GM12878 (cell line): ENCODE results near the gene PIP4K2B. TPM values are rescaled to one million over a fixed set of nuclear protein-coding genes. Genes with fewer than 3 reads are reported as not detected.

ENCODE experiments used
- ATF3 ChIP-seq: IDR thresholded peaks from 2 replicates; pipeline ENCODE4 v1.6.1; 2011; ENCODE audit warnings: low read depth, mild to moderate bottlenecking, low read length, moderate library complexity, borderline replicate concordance; ENCODE audit errors: extremely low read depth
- BMI1 ChIP-seq: fragments of 450-650 bp; IDR thresholded peaks from 2 replicates; pipeline ENCODE4 v1.6.1; 2016; ENCODE audit warnings: mild to moderate bottlenecking, moderate library complexity, borderline replicate concordance
- E2F8 ChIP-seq: fragments of 450-650 bp; IDR thresholded peaks from 2 replicates; pipeline ENCODE4 v1.6.1; 2018; ENCODE audit warnings: mild to moderate bottlenecking, low read depth, moderate library complexity; ENCODE audit not compliant: partially characterized antibody
- ELK1 ChIP-seq: IDR thresholded peaks from 2 replicates; pipeline ENCODE4 v1.6.1; 2012; ENCODE audit warnings: low read depth, low read length, improper control_type of control experiment
- KAT2A ChIP-seq: conservative IDR thresholded peaks from 2 replicates; pipeline ENCODE4 v1.6.1; 2011; ENCODE audit warnings: low read depth, low read length; ENCODE audit not compliant: control insufficient read depth
- MXI1 ChIP-seq: fragments of 150-350 bp; IDR thresholded peaks from 2 replicates; pipeline ENCODE4 v1.6.1; 2011; ENCODE audit warnings: low read depth, mild to moderate bottlenecking, inconsistent platforms, low read length, improper control_type of control experiment
- PBX3 ChIP-seq: IDR thresholded peaks from 2 replicates; pipeline ENCODE4 v1.6.1; 2011; ENCODE audit warnings: mild to moderate bottlenecking, low read depth, low read length, moderate library complexity; ENCODE audit not compliant: insufficient replicate concordance
- POLR2AphosphoS5 ChIP-seq: IDR thresholded peaks from 2 replicates; pipeline ENCODE4 v1.6.1; 2011; ENCODE audit warnings: mild to moderate bottlenecking, low read length, inconsistent platforms
- SIN3A ChIP-seq: IDR thresholded peaks from 2 replicates; pipeline ENCODE4 v1.6.1; 2012; ENCODE audit warnings: low read depth, low read length, improper control_type of control experiment
- SMAD5 ChIP-seq: IDR thresholded peaks from 2 replicates; pipeline ENCODE4 v1.6.1; 2016; ENCODE audit warnings: antibody characterized with exemption, low read depth
- TCF3 ChIP-seq: IDR thresholded peaks from 2 replicates; pipeline ENCODE4 v1.6.1; 2012; ENCODE audit warnings: low read depth, mild to moderate bottlenecking, low read length, borderline replicate concordance; ENCODE audit not compliant: insufficient read depth
- TCF7 ChIP-seq: IDR thresholded peaks from 2 replicates; pipeline ENCODE4 v1.6.1; 2014; ENCODE audit warnings: antibody characterized with exemption, borderline replicate concordance
- ZBTB40 ChIP-seq: fragments of 450-650 bp; IDR thresholded peaks from 2 replicates; pipeline ENCODE4 v1.6.1; 2016; ENCODE audit warnings: mild to moderate bottlenecking, moderate library complexity, borderline replicate concordance
- polyA plus RNA-seq, 11 experiments: library from polyadenylated mRNA; depleted of rRNA in 4 of 11; unstranded in 6 of 11; stranded (reverse) in 5 of 11; fragments of >200 nt; fragmentation: Nextera tagmentation in 4 of 11; fragmentation: Illumina TruSeq in 1 of 11; extraction: Ambion mirVana in 4 of 11; extraction: Trizol in 1 of 11; gene quantifications; 1 replicate in 1 of 11; 2 replicates in 10 of 11; pipeline versions ENCODE4 v1.2.1 to v1.2.3, GENCODE V29; 2011 to 2016; ENCODE audit warnings: inconsistent platforms in 2 of 11, missing spikeins in 2 of 11, low read depth in 1 of 11
- total RNA-seq, 4 experiments: library from RNA; depleted of rRNA in 3 of 4; stranded (reverse); fragments of >200 nt in 3 of 4; fragmentation: Illumina TruSeq in 1 of 4; extraction: Trizol in 1 of 4; gene quantifications; 2 replicates each; pipeline versions ENCODE4 v1.2.1 to v1.2.3, GENCODE V29; 2013 to 2021

The PIP4K2B gene
- total and polyA plus RNA-seq, 10 of the 15 experiments (the other 5 are each of a cell fraction or from before 2014, with no cell fraction given) = 3.8 to 30.3 (median 18.2) TPM

- TF ChIP-seq E2F8 (no peak), KAT2A (no peak), TCF7 (no peak), BMI1 (no peak), PBX3 (no peak), SIN3A (no peak), SMAD5 (no peak), ELK1 (no peak), ZBTB40 (no peak), MXI1 (no peak), TCF3 (no peak), ATF3 (no peak), POLR2AphosphoS5 (no peak)
These were observed 55.7 kb downstream of the PIP4K2B start (continued) for GRCh38 chr17:38743556-38744171.
